K562 (cell line): ENCODE data around the gene RHD. TPM values are rescaled to one million over a fixed set of nuclear protein-coding genes. Genes with fewer than 3 reads are reported as not detected.

Experiments
- ATAC-seq: fragments of 200-7000 bp; cut with Tn5 transposase; 3 replicates; pipeline ENCODE4 v1.9.1; 2020; ENCODE audit warnings: moderate library complexity
- BruUV-seq: library from RNA; stranded (reverse); fragments of 400-500 nt; replicated peaks from 2 replicates; lab custom pipeline; 2021; lab: Mats Ljungman, UMichigan
- CTCF ChIA-PET: fragments of 300-600 bp; formaldehyde crosslinking; extraction: SDS; loops from one replicate; lab custom pipeline; 2021; ENCODE audit warnings: low intra/inter-chr PET ratio; lab: Yijun Ruan, JAX
- POLR2A ChIA-PET: fragments of 300-600, 350-650 bp; sonication (Branson Sonifier 250); formaldehyde crosslinking; extraction: SDS; loops from one replicate; lab custom pipeline; 2021; ENCODE audit warnings: antibody characterized with exemption, inconsistent platforms; lab: Yijun Ruan, JAX
- DNase-seq, 4 experiments: peaks; one replicate each; pipeline versions ENCODE4 v3.0.0 to v3.0.0-alpha.2; 2011 to 2018; ENCODE audit warnings: low spot score in 3 of 4, mixed read lengths in 3 of 4; ENCODE audit errors: extremely low read depth in 1 of 4
- FAIRE-seq: peaks from 2 replicates; lab custom pipeline; 2011; peaks lifted over from hg19 to GRCh38; lab: Jason Lieb, UNC
- H2AFZ ChIP-seq: 2 replicates; pipeline ENCODE4 v1.6.0; 2011; ENCODE audit warnings: low read depth, low read length, control low read depth, inconsistent platforms
- H3K27ac ChIP-seq: fragments of 200-600 bp; 3 replicates; pipeline ENCODE4 v1.8.0; 2011; ENCODE audit warnings: low read depth, mild to moderate bottlenecking, control low read depth, inconsistent platforms, low read length, moderate library complexity, mixed read lengths; ENCODE audit errors: extremely low read depth
- H3K27me3 ChIP-seq, 2 experiments: fragments of 300-600 bp in 1 of 2; 2 replicates in 1 of 2; 3 replicates in 1 of 2; pipeline versions ENCODE4 v1.6.0 to v1.8.0; 2011; ENCODE audit warnings: inconsistent platforms in 2 of 2, low read length in 2 of 2, mild to moderate bottlenecking in 1 of 2, mixed read lengths in 1 of 2, moderate library complexity in 1 of 2; ENCODE audit not compliant: control insufficient read depth in 2 of 2, insufficient read depth in 2 of 2
- H3K36me3 ChIP-seq: fragments of 300-600 bp; 3 replicates; pipeline ENCODE4 v1.8.0; 2011; ENCODE audit warnings: mild to moderate bottlenecking, low read length, inconsistent platforms; ENCODE audit not compliant: control insufficient read depth, insufficient read depth
- H3K4me1 ChIP-seq, 2 experiments: fragments of 200-600 bp in 1 of 2; replicated peaks in 1 of 2; 2 replicates in 1 of 2; 3 replicates in 1 of 2; pipeline versions ENCODE4 v1.5.1 to v1.8.0; 2011; ENCODE audit warnings: inconsistent platforms in 2 of 2, low read length in 2 of 2, mild to moderate bottlenecking in 1 of 2, mixed read lengths in 1 of 2, moderate library complexity in 1 of 2; ENCODE audit not compliant: control insufficient read depth in 2 of 2, insufficient read depth in 2 of 2
- H3K4me2 ChIP-seq: 2 replicates; pipeline ENCODE4 v1.6.1; 2011; ENCODE audit warnings: low read length, control low read depth, inconsistent platforms, mixed read lengths; ENCODE audit not compliant: insufficient read depth
- H3K4me3 ChIP-seq: fragments of 200-600 bp; sonication (generic), shearing (Covaris generic); 2 replicates; pipeline ENCODE4 v1.5.1; 2016; ENCODE audit warnings: control low read depth, inconsistent platforms
- H3K79me2 ChIP-seq: fragments of 200-600 bp; 3 replicates; pipeline ENCODE4 v1.8.0; 2011; ENCODE audit warnings: low read length, inconsistent platforms; ENCODE audit not compliant: control insufficient read depth, insufficient read depth
- H3K9ac ChIP-seq, 2 experiments: 2 replicates each; pipeline versions ENCODE4 v1.6.0 to v1.6.1; 2011; ENCODE audit warnings: low read depth in 2 of 2, low read length in 2 of 2, control low read depth in 1 of 2, inconsistent platforms in 1 of 2, mild to moderate bottlenecking in 1 of 2, mixed read lengths in 1 of 2; ENCODE audit not compliant: insufficient read depth in 1 of 2
- H3K9me1 ChIP-seq: one replicate; pipeline ENCODE4 v1.6.0; 2011; ENCODE audit warnings: inconsistent platforms, mild to moderate bottlenecking, low read length, moderate library complexity; ENCODE audit not compliant: control insufficient read depth, insufficient read depth
- H3K9me3 ChIP-seq: replicated peaks from 2 replicates; pipeline ENCODE4 v1.5.1; 2011; ENCODE audit warnings: low read depth, low read length, inconsistent platforms; ENCODE audit not compliant: control insufficient read depth, insufficient read depth
- H4K20me1 ChIP-seq: replicated peaks from 2 replicates; pipeline ENCODE4 v1.6.1; 2011; ENCODE audit warnings: low read length, inconsistent platforms, mixed read lengths; ENCODE audit not compliant: control insufficient read depth, insufficient read depth
- CGGBP1 ChIP-seq: fragments of 250-450 bp; sonication (Bioruptor Pico); IDR thresholded peaks from 2 replicates; pipeline ENCODE4 v1.9.0; 2021; ENCODE audit warnings: mild to moderate bottlenecking
- COPS2 ChIP-seq: fragments of 450-650 bp; conservative IDR thresholded peaks from 2 replicates; pipeline ENCODE4 v1.6.1; 2016; ENCODE audit warnings: mild to moderate bottlenecking, moderate library complexity
- HCFC1 ChIP-seq: IDR thresholded peaks from 2 replicates; pipeline ENCODE4 v1.6.1; 2012; ENCODE audit warnings: low read depth, low read length, improper control_type of control experiment
- MECOM ChIP-seq: fragments of 250-450 bp; sonication (Bioruptor Pico); IDR thresholded peaks from 2 replicates; pipeline ENCODE4 v1.8.0; 2022; ENCODE audit warnings: inconsistent platforms
- NR4A1 ChIP-seq, 2 experiments: fragments of 250-450 bp in 1 of 2; fragments of 450-650 bp in 1 of 2; sonication (Bioruptor Pico) in 1 of 2; IDR thresholded peaks; 2 replicates each; pipeline versions ENCODE4 v1.4.0 to v1.6.1; 2016 to 2020; ENCODE audit warnings: mild to moderate bottlenecking in 2 of 2, missing compliant biosample characterization in 1 of 2, missing genetic modification characterization in 1 of 2, moderate library complexity in 1 of 2
- PHB ChIP-seq: fragments of 250-450 bp; sonication (Bioruptor Pico); IDR thresholded peaks from 2 replicates; pipeline ENCODE4 v1.5.0; 2021
- PTRF ChIP-seq: fragments of 450-650 bp; IDR thresholded peaks from 2 replicates; pipeline ENCODE4 v1.6.1; 2016; ENCODE audit warnings: mild to moderate bottlenecking, missing genetic modification characterization, missing compliant biosample characterization
- RUNX1 ChIP-seq: sonication (generic); IDR thresholded peaks from 2 replicates; pipeline ENCODE4 v1.6.1; 2016; ENCODE audit warnings: antibody characterized with exemption, low read depth
- ZNF639 ChIP-seq, 2 experiments: fragments of 200-800 bp in 1 of 2; sonication (Bioruptor generic) in 1 of 2; sonication (generic) in 1 of 2; formaldehyde crosslinking in 1 of 2; IDR thresholded peaks in 1 of 2; conservative IDR thresholded peaks in 1 of 2; 2 replicates each; pipeline versions ENCODE4 v1.5.0 to v1.6.1; 2016 to 2020; ENCODE audit warnings: missing compliant biosample characterization in 1 of 2, missing genetic modification characterization in 1 of 2, missing genetic modification reagents in 1 of 2
- ZNF696 ChIP-seq: fragments of 250-450 bp; sonication (Bioruptor Pico); conservative IDR thresholded peaks from 2 replicates; pipeline ENCODE4 v1.4.0; 2020; ENCODE audit warnings: mild to moderate bottlenecking, moderate library complexity
- ZNF79 ChIP-seq: fragments of 250-450 bp; sonication (Bioruptor Pico); IDR thresholded peaks from 2 replicates; pipeline ENCODE4 v1.4.0; 2020; ENCODE audit warnings: low read depth, mild to moderate bottlenecking, moderate library complexity
- WGBS: fragments of 100-300 bp; shearing (Covaris generic); methylation state at CpG from one replicate; pipeline ENCODE4 v1.1.6; 2016; ENCODE audit warnings: low coverage, mixed read lengths; ENCODE audit not compliant: insufficient coverage; ENCODE audit errors: missing lambda C conversion rate; 5-methylcytosine and 5-hydroxymethylcytosine counted together
- in situ Hi-C: fragments of 300-500 bp; cut with MboI; formaldehyde crosslinking; loops from 4 replicates; pipeline ENCODE4 v1.15.0; 2018; ENCODE audit warnings: inconsistent platforms, mixed read lengths
- intact Hi-C: fragments of 100-400 bp; cut with micrococcal nuclease; formaldehyde crosslinking; loops from 2 replicates; pipeline ENCODE4 v1.14.2; 2022
- polyA plus RNA-seq, 8 experiments: library from polyadenylated mRNA; depleted of rRNA in 4 of 8; stranded (reverse) in 5 of 8; unstranded in 3 of 8; fragments of >200 nt; fragmentation: Nextera tagmentation in 2 of 8; fragmentation: Illumina TruSeq in 1 of 8; extraction: Ambion mirVana in 2 of 8; extraction: Trizol in 1 of 8; gene quantifications; 2 replicates each; pipeline versions ENCODE4 v1.2.1 to v1.2.3, GENCODE V29; 2011 to 2014; ENCODE audit warnings: inconsistent platforms in 1 of 8, missing spikeins in 1 of 8
- total RNA-seq, 7 experiments: library from RNA; depleted of rRNA in 6 of 7; stranded (reverse); fragments of >200 nt in 6 of 7; fragmentation: Illumina TruSeq in 2 of 7; extraction: Trizol in 2 of 7; gene quantifications; 2 replicates each; pipeline versions ENCODE4 v1.2.1 to v1.2.3, GENCODE V29; 2011 to 2021; ENCODE audit warnings: low replicate concordance in 1 of 7
- TF ChIP-seq, protein P1 (sequence below): fragments of 450-650 bp; formaldehyde crosslinking; IDR thresholded peaks from 2 replicates; pipeline ENCODE4 v1.4.0; 2020; ENCODE audit warnings: mild to moderate bottlenecking, moderate library complexity
- TF ChIP-seq, protein P2 (sequence below): fragments of 450-650 bp; formaldehyde crosslinking; IDR thresholded peaks from 2 replicates; pipeline ENCODE4 v1.4.0; 2020; ENCODE audit warnings: mild to moderate bottlenecking, moderate library complexity

RHD gene
- total and polyA plus RNA-seq, 9 of the 15 experiments (the other 6 are each of a cell fraction or from before 2014, with no cell fraction given) = 8.8 to 32.4 (median 15.0) TPM

DNA sequence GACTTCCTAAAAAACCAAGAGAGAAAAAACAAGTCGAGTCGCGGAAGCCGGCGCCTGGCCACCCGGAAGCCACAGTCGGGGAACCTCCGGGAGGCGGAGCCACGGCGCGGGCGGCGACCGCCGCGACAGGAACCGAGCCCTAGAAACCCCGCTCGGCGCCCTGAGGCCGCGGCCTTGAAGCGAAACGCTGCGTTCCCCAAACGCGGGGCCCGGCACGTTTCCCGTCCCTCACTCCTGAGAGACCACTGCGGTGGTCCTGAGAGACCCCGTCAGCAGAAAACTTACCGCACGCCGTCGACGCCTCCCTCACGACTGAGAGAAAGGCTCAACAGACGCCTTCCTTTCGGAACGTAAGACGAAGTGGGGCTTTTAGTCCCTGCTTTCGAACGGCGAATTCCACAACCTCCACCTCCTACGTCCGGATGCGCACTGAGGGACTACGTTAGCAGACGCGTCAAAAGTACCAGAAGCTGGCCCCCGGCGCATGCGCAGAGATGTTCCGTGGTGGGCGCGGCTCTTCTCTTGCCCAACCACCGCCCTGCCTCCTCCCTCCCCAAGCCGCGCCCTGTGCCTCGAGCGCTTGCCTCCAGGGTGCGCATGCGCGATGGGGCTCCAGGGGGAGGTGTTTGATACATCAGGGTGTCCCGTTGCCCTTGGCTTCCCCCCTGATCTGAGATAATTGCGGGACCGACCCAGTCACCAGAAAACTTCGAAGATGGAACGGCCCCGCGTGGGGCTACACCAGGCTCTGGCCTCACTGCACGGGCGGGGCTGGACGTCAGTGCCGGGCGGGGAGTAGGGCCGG lies 25.1 kb upstream of the RHD start, which contains the start of gene RSRP1:
Gene RSRP1, minus strand, starts transcription at position 431 of the 805 bp plus-strand sequence. CDS start 491 bp downstream, outside the sequence.
- Histone ChIP-seq H3K36me3 (peaks cover 46% of the 10 kb centered on the region), H3K9me1 (no peaks in the 10 kb centered on the region), H4K20me1 (peaks cover 27% of the 10 kb centered on the region), H3K9me3 (no peaks in the 10 kb centered on the region), H3K27me3 (no peaks in the 10 kb centered on the region), H2AFZ (peak within 1 kb of the TSS; percentile 89), H3K9ac (peak within 1 kb of the TSS; percentile 93 to 99), H3K79me2 (peaks cover 51% of the 10 kb centered on the region), H3K4me1 (peaks cover 21 to 32% of the 10 kb centered on the region in 2 experiments), H3K27ac (peak within 1 kb of the TSS; percentile 93), H3K4me3 (peak within 1 kb of the TSS; percentile 69), H3K4me2 (peak within 1 kb of the TSS; percentile 98)
- POLR2A ChIA-PET = interaction anchor here (0.6 to 7.9 kb wide), 21 partner anchors 9 to 561 kb away, joined by 3 to 107 read pairs (median 4); partner anchors contain the start of genes MACO1 and SYF2
- DNase-seq (peak; percentile 100), ATAC-seq (peak; percentile 90), FAIRE-seq (peak; percentile 93)
- intact Hi-C loops (loop anchor here (10.0 kb wide), 1 partner anchor 148 kb away; no protein-coding TSS in a partner anchor), in situ Hi-C loops (no loop called here)
- under 1% methylated on average over 74 of the region's 79 CpGs for WGBS
- TSS peak; percentile 81 for BruUV-seq
- CTCF ChIA-PET = interaction anchor here (0.6 kb wide), 1 partner anchor 206 kb away, joined by 3 read pairs; no protein-coding TSS in a partner anchor
- TF ChIP-seq ZNF79 = no peak
- no peak for TF ChIP-seq ZNF639 (CRISPR knock-in tag; conservative IDR thresholded peaks at IDR 0.05 in 1 of 2, IDR thresholded peaks at IDR 0.05 in 1 of 2)
- peak; percentile 76; the same call in 1 of the 2 replicates for TF ChIP-seq RUNX1
- peak; percentile 91; the same call in 1 of the 2 replicates for TF ChIP-seq PHB
- TF ChIP-seq, protein P1, sequence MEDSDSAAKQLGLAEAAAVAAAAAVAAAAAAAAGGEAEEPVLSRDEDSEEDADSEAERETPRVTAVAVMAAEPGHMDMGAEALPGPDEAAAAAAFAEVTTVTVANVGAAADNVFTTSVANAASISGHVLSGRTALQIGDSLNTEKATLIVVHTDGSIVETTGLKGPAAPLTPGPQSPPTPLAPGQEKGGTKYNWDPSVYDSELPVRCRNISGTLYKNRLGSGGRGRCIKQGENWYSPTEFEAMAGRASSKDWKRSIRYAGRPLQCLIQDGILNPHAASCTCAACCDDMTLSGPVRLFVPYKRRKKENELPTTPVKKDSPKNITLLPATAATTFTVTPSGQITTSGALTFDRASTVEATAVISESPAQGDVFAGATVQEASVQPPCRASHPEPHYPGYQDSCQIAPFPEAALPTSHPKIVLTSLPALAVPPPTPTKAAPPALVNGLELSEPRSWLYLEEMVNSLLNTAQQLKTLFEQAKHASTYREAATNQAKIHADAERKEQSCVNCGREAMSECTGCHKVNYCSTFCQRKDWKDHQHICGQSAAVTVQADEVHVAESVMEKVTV (CRISPR knock-in tag) = peak; percentile 58
- no peak for TF ChIP-seq MECOM (CRISPR knock-in tag)
- TF ChIP-seq ZNF696 (CRISPR knock-in tag) = 0 out of 2 replicates have a peak, but pooled peaks have one; percentile 23
- TF ChIP-seq, protein P2, sequence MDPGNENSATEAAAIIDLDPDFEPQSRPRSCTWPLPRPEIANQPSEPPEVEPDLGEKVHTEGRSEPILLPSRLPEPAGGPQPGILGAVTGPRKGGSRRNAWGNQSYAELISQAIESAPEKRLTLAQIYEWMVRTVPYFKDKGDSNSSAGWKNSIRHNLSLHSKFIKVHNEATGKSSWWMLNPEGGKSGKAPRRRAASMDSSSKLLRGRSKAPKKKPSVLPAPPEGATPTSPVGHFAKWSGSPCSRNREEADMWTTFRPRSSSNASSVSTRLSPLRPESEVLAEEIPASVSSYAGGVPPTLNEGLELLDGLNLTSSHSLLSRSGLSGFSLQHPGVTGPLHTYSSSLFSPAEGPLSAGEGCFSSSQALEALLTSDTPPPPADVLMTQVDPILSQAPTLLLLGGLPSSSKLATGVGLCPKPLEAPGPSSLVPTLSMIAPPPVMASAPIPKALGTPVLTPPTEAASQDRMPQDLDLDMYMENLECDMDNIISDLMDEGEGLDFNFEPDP (CRISPR knock-in tag) = peak; percentile 90; the same call in 1 of the 2 replicates
- TF ChIP-seq CGGBP1 (CRISPR knock-in tag) = peak; percentile 95
- TF ChIP-seq HCFC1 = no peak
- no peak for TF ChIP-seq COPS2
- no peak for TF ChIP-seq PTRF
- TF ChIP-seq NR4A1 (CRISPR knock-in tag; IDR thresholded peaks at IDR 0.05) = peak; percentile 58; the same call in 1 of the 2 replicates
- no peak; the same call in 1 of the 2 replicates for TF ChIP-seq NR4A1 (tag; IDR thresholded peaks at IDR 0.05)
